ENCODE measurements around the gene SUDS3.

DNA sequence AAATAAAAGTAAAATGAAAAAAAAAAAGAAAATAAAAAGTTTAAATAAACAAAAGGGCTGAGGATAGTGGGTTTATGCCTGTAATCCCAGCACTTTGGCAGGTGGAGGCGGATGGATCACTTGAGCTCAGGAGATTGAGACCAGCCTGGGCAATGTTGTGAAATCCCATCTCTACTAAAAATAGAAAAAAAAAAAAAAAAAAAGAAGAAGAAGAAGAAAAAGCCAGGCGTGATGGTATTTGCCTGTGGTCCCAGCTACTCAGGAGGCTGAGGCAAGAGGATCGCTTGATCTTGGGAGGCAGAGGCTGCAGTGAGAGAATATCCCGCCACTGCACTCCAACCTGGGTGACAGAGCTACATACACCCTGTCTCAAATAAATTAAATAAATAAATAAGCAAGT, 7.5 kb upstream of the SUDS3 start:
- TF ChIP-seq, protein P1, sequence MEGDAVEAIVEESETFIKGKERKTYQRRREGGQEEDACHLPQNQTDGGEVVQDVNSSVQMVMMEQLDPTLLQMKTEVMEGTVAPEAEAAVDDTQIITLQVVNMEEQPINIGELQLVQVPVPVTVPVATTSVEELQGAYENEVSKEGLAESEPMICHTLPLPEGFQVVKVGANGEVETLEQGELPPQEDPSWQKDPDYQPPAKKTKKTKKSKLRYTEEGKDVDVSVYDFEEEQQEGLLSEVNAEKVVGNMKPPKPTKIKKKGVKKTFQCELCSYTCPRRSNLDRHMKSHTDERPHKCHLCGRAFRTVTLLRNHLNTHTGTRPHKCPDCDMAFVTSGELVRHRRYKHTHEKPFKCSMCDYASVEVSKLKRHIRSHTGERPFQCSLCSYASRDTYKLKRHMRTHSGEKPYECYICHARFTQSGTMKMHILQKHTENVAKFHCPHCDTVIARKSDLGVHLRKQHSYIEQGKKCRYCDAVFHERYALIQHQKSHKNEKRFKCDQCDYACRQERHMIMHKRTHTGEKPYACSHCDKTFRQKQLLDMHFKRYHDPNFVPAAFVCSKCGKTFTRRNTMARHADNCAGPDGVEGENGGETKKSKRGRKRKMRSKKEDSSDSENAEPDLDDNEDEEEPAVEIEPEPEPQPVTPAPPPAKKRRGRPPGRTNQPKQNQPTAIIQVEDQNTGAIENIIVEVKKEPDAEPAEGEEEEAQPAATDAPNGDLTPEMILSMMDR (optimal IDR thresholded peaks at IDR 0.05 in 1 of 3, IDR thresholded peaks at IDR 0.05 in 1 of 3, conservative IDR thresholded peaks at IDR 0.05 in 1 of 3; ENCODE audit: extremely low read depth in 1 of 3, insufficient read depth in 2 of 3, low read length in 3 of 3): no peak
- TF ChIP-seq EZH2 (IDR thresholded peaks at IDR 0.05; ENCODE audit: low read length): no peak

All from keratinocyte (primary cell).